ENCODE results near the gene EVX2. TPM values are rescaled to one million over a fixed set of nuclear protein-coding genes. Genes with fewer than 3 reads are reported as not detected.
A peak's percentile ranks its signal among the peaks of the same experiment; 100 is the strongest.

Gene EVX2
- total and polyA plus RNA-seq, 9 of the 15 experiments (the other 6 are each of a cell fraction or from before 2014, with no cell fraction given), result not detected

DNA sequence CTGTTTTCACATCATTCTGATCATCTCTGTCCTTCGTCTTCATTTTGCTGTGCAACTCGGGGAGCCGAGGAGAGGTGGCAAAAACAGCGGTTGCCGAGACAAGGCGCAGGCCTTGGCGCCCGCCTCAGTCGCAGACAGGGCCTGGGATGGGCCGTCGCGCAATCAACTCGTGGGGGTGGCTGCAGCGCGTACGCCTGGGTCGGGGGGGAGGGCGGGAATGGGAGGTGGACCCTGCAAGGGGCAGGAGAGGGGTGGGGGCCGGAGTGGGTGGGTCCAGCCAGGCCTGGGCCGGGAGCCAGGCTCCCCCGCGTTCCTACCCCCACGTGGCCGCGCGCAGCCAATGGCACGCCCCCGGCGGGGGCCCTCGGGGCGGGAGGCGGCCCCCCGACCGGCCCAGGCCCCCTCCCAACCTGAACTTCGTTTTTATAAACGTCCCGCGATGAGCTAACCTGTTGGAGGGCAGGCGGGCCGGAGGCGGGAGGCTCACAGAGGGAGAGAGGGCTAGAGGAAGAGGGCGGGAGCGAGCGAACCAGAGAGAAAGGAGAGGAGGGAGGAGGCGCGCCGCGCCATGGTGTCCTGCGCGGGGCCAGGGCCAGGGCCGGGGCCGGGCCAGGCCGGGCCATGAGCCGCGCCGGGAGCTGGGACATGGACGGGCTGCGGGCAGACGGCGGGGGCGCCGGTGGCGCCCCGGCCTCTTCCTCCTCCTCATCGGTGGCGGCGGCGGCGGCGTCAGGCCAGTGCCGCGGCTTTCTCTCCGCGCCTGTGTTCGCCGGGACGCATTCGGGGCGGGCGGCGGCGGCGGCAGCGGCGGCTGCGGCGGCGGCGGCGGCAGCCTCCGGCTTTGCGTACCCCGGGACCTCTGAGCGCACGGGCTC lies 8.7 kb upstream of the EVX2 start, which contains the start of gene HOXD13:
Gene HOXD13, plus strand, starts transcription at position 452 of the 875 bp plus-strand sequence. Its CDS starts 170 bp downstream, at position 622.
- no peak within 1 kb of the TSS for H2AFZ ChIP-seq (ENCODE audit: low read depth, low read length)
- WGBS (ENCODE audit: insufficient coverage, low coverage, missing lambda C conversion rate), result 38% methylated on average over 31 of the region's 95 CpGs
- CTCF ChIA-PET (ENCODE audit: low intra/inter-chr PET ratio), result interaction anchor here (0.6 kb wide), 1 partner anchor 408 kb away, joined by 3 read pairs; no protein-coding TSS in a partner anchor
- TF ChIP-seq MTA2 (IDR thresholded peaks at IDR 0.05; ENCODE audit: low read depth) (no peak), CSDE1 (IDR thresholded peaks at IDR 0.05) (no peak), MECOM (CRISPR knock-in tag; IDR thresholded peaks at IDR 0.05) (no peak), GABPB2 (CRISPR knock-in tag; conservative IDR thresholded peaks at IDR 0.05) (no peak), ZZZ3 (IDR thresholded peaks at IDR 0.05) (no peak), BHLHE40 (IDR thresholded peaks at IDR 0.05; ENCODE audit: low read length) (no peak), TCF7 (IDR thresholded peaks at IDR 0.05; ENCODE audit: borderline replicate concordance) (no peak), NR2F6 (CRISPR knock-in tag; IDR thresholded peaks at IDR 0.05) (no peak), ZBTB17 (CRISPR knock-in tag; IDR thresholded peaks at IDR 0.05) (no peak)
- TF ChIP-seq, protein P1, sequence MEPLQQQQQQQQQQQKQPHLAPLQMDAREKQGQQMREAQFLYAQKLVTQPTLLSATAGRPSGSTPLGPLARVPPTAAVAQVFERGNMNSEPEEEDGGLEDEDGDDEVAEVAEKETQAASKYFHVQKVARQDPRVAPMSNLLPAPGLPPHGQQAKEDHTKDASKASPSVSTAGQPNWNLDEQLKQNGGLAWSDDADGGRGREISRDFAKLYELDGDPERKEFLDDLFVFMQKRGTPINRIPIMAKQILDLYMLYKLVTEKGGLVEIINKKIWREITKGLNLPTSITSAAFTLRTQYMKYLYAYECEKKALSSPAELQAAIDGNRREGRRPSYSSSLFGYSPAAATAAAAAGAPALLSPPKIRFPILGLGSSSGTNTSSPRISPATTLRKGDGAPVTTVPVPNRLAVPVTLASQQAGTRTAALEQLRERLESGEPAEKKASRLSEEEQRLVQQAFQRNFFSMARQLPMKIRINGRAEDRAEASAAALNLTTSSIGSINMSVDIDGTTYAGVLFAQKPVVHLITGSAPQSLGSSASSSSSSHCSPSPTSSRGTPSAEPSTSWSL (CRISPR knock-in tag; IDR thresholded peaks at IDR 0.05; ENCODE audit: borderline replicate concordance), result no peak
- TF ChIP-seq, protein P2, sequence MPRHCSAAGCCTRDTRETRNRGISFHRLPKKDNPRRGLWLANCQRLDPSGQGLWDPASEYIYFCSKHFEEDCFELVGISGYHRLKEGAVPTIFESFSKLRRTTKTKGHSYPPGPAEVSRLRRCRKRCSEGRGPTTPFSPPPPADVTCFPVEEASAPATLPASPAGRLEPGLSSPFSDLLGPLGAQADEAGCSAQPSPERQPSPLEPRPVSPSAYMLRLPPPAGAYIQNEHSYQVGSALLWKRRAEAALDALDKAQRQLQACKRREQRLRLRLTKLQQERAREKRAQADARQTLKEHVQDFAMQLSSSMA (CRISPR knock-in tag; IDR thresholded peaks at IDR 0.05), result no peak
- TF ChIP-seq, protein P3, sequence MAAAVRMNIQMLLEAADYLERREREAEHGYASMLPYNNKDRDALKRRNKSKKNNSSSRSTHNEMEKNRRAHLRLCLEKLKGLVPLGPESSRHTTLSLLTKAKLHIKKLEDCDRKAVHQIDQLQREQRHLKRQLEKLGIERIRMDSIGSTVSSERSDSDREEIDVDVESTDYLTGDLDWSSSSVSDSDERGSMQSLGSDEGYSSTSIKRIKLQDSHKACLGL (CRISPR knock-in tag; IDR thresholded peaks at IDR 0.05; ENCODE audit: borderline replicate concordance, poor library complexity, severe bottlenecking), result no peak
- TF ChIP-seq, protein P4, sequence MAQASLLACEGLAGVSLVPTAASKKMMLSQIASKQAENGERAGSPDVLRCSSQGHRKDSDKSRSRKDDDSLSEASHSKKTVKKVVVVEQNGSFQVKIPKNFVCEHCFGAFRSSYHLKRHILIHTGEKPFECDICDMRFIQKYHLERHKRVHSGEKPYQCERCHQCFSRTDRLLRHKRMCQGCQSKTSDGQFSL (CRISPR knock-in tag; IDR thresholded peaks at IDR 0.05), result no peak
- TF ChIP-seq, protein P4 (tag; IDR thresholded peaks at IDR 0.05), result no peak
- TF ChIP-seq, protein P5, sequence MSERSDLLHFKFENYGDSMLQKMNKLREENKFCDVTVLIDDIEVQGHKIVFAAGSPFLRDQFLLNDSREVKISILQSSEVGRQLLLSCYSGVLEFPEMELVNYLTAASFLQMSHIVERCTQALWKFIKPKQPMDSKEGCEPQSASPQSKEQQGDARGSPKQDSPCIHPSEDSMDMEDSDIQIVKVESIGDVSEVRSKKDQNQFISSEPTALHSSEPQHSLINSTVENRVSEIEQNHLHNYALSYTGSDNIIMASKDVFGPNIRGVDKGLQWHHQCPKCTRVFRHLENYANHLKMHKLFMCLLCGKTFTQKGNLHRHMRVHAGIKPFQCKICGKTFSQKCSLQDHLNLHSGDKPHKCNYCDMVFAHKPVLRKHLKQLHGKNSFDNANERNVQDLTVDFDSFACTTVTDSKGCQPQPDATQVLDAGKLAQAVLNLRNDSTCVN (CRISPR knock-in tag; IDR thresholded peaks at IDR 0.05), result no peak
- TF ChIP-seq, protein P6, sequence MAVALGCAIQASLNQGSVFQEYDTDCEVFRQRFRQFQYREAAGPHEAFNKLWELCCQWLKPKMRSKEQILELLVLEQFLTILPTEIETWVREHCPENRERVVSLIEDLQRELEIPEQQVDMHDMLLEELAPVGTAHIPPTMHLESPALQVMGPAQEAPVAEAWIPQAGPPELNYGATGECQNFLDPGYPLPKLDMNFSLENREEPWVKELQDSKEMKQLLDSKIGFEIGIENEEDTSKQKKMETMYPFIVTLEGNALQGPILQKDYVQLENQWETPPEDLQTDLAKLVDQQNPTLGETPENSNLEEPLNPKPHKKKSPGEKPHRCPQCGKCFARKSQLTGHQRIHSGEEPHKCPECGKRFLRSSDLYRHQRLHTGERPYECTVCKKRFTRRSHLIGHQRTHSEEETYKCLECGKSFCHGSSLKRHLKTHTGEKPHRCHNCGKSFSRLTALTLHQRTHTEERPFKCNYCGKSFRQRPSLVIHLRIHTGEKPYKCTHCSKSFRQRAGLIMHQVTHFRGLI (CRISPR knock-in tag; IDR thresholded peaks at IDR 0.05), result no peak

More for the DNA sequence above, 8.7 kb upstream of the EVX2 start, which contains the start of gene HOXD13:
- DNase-seq (ENCODE audit: extremely low read depth in 1 of 4, low spot score in 3 of 4) (peak in 2 of 4 experiments; percentile 33 to 36), ATAC-seq (no peak), FAIRE-seq (no peak)
- Histone ChIP-seq H3K27ac (ENCODE audit: extremely low read depth, low read depth, low read length) (no peak within 1 kb of the TSS), H3K9me1 (ENCODE audit: control insufficient read depth, insufficient read depth, low read length) (no peaks in the 10 kb centered on the region), H3K4me2 (ENCODE audit: insufficient read depth, low read length) (no peak within 1 kb of the TSS), H3K9me3 (replicated peaks; ENCODE audit: control insufficient read depth, insufficient read depth, low read depth, low read length) (no peaks in the 10 kb centered on the region), H3K9ac (ENCODE audit: insufficient read depth in 1 of 2, low read depth in 2 of 2, low read length in 2 of 2) (no peak within 1 kb of the TSS), H4K20me1 (replicated peaks; ENCODE audit: control insufficient read depth, insufficient read depth, low read length) (peaks cover 5% of the 10 kb centered on the region; the same call in 1 of the 2 replicates), H3K79me2 (ENCODE audit: control insufficient read depth, insufficient read depth, low read length) (no peaks in the 10 kb centered on the region), H3K36me3 (ENCODE audit: control insufficient read depth, insufficient read depth, low read length) (no peaks in the 10 kb centered on the region), H3K4me1 (replicated peaks in 1 of 2; ENCODE audit: control insufficient read depth in 2 of 2, insufficient read depth in 2 of 2, low read length in 2 of 2) (peaks cover 8 to 23% of the 10 kb centered on the region in 2 experiments), H3K4me3 (no peak within 1 kb of the TSS), H3K27me3 (ENCODE audit: control insufficient read depth in 2 of 2, insufficient read depth in 2 of 2, low read length in 2 of 2) (peaks cover 65 to 75% of the 10 kb centered on the region in 2 experiments)
- intact Hi-C loops (cut with micrococcal nuclease), result no loop called here
- in situ Hi-C loops (cut with MboI), result loop anchor here (25.0 kb wide), 1 partner anchor 1055 kb away; no protein-coding TSS in a partner anchor
- BruUV-seq (replicated peaks), result no TSS peak
- POLR2A ChIA-PET, result no interaction called here
